Nephron (organoid): ENCODE measurements around the gene ZBTB43.

Source experiments
- H3K27ac Mint-ChIP-seq, 3 experiments: 2 replicates each; pipeline ENCODE4 v1.8.0; 2020; ENCODE audit warnings: mixed read lengths in 3 of 3, mild to moderate bottlenecking in 2 of 3, moderate library complexity in 1 of 3
- H3K27me3 Mint-ChIP-seq: 2 replicates; pipeline ENCODE4 v1.8.0; 2021; ENCODE audit warnings: low read depth, mild to moderate bottlenecking, moderate library complexity, mixed read lengths
- H3K36me3 Mint-ChIP-seq: 2 replicates; pipeline ENCODE4 v1.8.0; 2020; ENCODE audit warnings: low read depth, mixed read lengths
- H3K4me1 Mint-ChIP-seq: 2 replicates; pipeline ENCODE4 v1.8.0; 2020; ENCODE audit warnings: mixed read lengths
- H3K4me3 Mint-ChIP-seq, 3 experiments: 2 replicates each; pipeline ENCODE4 v1.8.0; 2020; ENCODE audit warnings: mild to moderate bottlenecking in 3 of 3, mixed read lengths in 3 of 3, moderate library complexity in 2 of 3
- H3K9me3 Mint-ChIP-seq: 2 replicates; pipeline ENCODE4 v1.8.0; 2020; ENCODE audit warnings: mixed read lengths
- CTCF ChIP-seq, 3 experiments: fragments of 200-600 bp; sonication (generic); IDR thresholded peaks; one replicate each; pipeline ENCODE4 v1.5.0; 2021; ENCODE audit warnings: antibody characterized with exemption in 3 of 3; ENCODE audit not compliant: unreplicated experiment in 3 of 3

The ZBTB43 gene

GRCh38 chr9:126836216-126836615, 31.4 kb downstream of the ZBTB43 start:
- H3K36me3 Mint-ChIP-seq, result peaks cover 51% of the 10 kb centered on the region
- no peak overlapping the region for H3K4me3 Mint-ChIP-seq
- peaks cover 12% of the 10 kb centered on the region for H3K4me1 Mint-ChIP-seq

DNA sequence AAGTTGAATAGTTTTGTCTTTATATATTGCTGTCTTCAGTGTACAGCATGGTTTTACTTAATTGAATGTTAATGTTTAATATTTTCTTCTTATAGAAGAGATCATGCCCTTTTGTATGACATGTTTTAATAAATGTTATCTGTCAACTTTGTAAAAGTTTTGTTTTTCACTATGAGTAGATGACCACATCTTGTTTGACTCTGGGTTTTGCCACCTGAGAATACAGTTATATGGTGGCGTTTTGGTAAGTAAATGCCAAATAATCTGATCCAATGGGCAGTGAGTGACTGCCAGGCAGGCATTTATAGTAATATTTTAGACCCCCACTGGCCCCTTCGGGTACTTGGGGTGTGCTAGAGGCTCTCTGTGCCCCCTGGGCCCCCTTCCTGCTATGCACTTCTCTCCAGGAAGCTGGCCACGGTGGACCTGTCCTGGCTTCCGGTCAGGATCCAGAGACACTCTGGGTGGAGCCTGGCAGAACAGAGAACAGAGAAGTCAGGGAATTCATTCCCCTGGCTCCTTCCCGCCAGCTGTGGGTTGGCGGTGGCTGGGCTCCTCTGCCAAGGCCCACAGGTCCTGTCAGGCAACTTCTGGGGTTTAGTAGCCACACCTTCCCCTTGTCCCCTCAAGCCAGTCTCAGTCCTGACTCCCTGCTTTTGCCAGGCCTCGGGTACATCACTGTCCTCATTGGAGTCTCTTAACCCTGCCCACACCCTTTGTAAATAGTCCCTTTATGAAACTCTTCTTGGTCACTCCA, 33.4 kb downstream of the ZBTB43 start:
- H3K27ac Mint-ChIP-seq, result no peak overlapping the region
- H3K9me3 Mint-ChIP-seq, result no peaks in the 10 kb centered on the region
- H3K27me3 Mint-ChIP-seq, result no peaks in the 10 kb centered on the region
- H3K36me3 Mint-ChIP-seq, result peaks cover 42% of the 10 kb centered on the region
- no peak overlapping the region for H3K4me3 Mint-ChIP-seq
- TF ChIP-seq CTCF (IDR thresholded peaks at IDR 0.05; ENCODE audit: unreplicated experiment in 3 of 3), result no peak
- H3K4me1 Mint-ChIP-seq, result peaks cover 8% of the 10 kb centered on the region

More at GRCh38 chr9:126836216-126836615, 31.4 kb downstream of the ZBTB43 start:
- Mint-ChIP-seq H3K9me3 (no peaks in the 10 kb centered on the region), H3K27me3 (no peaks in the 10 kb centered on the region), H3K27ac (no peak overlapping the region)
- TF ChIP-seq CTCF (IDR thresholded peaks at IDR 0.05; ENCODE audit: unreplicated experiment in 3 of 3), result no peak

DNA sequence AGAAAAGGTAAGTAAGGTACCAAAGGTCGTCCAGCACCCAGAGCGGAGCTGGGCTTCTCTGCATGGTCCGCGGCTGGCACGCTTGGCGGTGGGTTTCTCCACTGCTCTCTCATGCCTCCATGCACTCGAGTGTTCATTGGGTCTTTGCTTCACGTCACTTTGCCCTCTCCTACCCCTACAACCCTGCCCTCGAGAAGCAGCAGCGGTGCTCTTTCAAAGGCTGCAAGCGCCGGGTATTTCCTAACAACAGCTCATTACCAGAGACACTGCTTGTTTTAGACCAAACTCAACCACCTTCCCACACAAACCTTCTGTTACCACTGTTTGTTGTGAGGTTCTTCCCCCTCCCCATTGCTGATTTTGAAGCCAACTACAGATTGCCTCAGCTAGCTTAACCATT, 34.1 kb downstream of the ZBTB43 start:
- TF ChIP-seq CTCF (IDR thresholded peaks at IDR 0.05; ENCODE audit: unreplicated experiment in 3 of 3), result no peak
- no peaks in the 10 kb centered on the region for H3K9me3 Mint-ChIP-seq
- H3K27me3 Mint-ChIP-seq, result no peaks in the 10 kb centered on the region
- peaks cover 1% of the 10 kb centered on the region for H3K4me1 Mint-ChIP-seq
- peaks cover 36% of the 10 kb centered on the region for H3K36me3 Mint-ChIP-seq
- no peak overlapping the region for H3K4me3 Mint-ChIP-seq
- no peak overlapping the region for H3K27ac Mint-ChIP-seq

- Mint-ChIP-seq H3K27ac (no peak overlapping the region), H3K36me3 (peaks cover 32% of the 10 kb centered on the region), H3K4me1 (no peaks in the 10 kb centered on the region), H3K9me3 (no peaks in the 10 kb centered on the region), H3K27me3 (no peaks in the 10 kb centered on the region), H3K4me3 (no peak overlapping the region)
- no peak for TF ChIP-seq CTCF (IDR thresholded peaks at IDR 0.05; ENCODE audit: unreplicated experiment in 3 of 3)
Observed at GRCh38 chr9:126839301-126839700, 34.5 kb downstream of the ZBTB43 start.

DNA sequence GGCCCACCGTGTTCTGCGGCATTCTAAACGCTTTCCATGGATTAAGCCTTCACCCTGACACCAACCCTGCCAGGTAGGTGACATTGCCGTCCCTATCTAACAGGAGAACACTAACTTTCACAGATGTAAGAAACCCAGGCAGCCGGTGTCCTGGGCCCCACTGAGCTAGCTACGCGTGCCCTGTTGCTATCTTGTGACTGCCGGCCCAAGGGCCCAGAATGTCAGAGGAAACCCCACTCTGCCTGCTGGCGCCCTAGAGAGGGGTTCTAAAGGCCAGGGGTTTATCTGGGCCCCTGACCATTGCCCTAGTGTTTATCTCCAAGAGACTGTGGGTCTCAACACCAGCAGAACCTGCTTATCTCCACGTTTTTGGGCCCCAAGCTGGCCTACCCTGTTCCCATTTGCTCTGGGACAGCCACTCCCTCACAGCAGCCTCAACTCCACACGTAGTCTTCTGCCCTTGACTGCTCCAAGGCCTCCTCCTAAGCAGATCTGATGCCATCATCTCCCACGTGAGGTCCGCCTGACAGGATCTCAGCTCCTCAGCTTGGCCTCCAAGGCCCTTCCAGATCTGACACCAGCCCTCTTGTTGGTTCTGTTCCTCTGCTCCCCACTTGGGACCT, 37.5 kb downstream of the ZBTB43 start:
- Mint-ChIP-seq H3K4me3 (no peak overlapping the region), H3K9me3 (no peaks in the 10 kb centered on the region), H3K4me1 (no peaks in the 10 kb centered on the region), H3K36me3 (peaks cover 12% of the 10 kb centered on the region), H3K27me3 (peaks cover 3% of the 10 kb centered on the region), H3K27ac (peak overlapping the region in 1 of 3 experiments; percentile 16)
- TF ChIP-seq CTCF (IDR thresholded peaks at IDR 0.05; ENCODE audit: unreplicated experiment in 3 of 3), result no peak
